ENCODE results near the gene TESK1. TPM values are rescaled to one million over a fixed set of nuclear protein-coding genes. Genes with fewer than 3 reads are reported as not detected.

TESK1 gene, protein sequence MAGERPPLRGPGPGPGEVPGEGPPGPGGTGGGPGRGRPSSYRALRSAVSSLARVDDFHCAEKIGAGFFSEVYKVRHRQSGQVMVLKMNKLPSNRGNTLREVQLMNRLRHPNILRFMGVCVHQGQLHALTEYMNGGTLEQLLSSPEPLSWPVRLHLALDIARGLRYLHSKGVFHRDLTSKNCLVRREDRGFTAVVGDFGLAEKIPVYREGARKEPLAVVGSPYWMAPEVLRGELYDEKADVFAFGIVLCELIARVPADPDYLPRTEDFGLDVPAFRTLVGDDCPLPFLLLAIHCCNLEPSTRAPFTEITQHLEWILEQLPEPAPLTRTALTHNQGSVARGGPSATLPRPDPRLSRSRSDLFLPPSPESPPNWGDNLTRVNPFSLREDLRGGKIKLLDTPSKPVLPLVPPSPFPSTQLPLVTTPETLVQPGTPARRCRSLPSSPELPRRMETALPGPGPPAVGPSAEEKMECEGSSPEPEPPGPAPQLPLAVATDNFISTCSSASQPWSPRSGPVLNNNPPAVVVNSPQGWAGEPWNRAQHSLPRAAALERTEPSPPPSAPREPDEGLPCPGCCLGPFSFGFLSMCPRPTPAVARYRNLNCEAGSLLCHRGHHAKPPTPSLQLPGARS
- 12.5 and 19.4 TPM in 2 replicates for total RNA-seq

DNA sequence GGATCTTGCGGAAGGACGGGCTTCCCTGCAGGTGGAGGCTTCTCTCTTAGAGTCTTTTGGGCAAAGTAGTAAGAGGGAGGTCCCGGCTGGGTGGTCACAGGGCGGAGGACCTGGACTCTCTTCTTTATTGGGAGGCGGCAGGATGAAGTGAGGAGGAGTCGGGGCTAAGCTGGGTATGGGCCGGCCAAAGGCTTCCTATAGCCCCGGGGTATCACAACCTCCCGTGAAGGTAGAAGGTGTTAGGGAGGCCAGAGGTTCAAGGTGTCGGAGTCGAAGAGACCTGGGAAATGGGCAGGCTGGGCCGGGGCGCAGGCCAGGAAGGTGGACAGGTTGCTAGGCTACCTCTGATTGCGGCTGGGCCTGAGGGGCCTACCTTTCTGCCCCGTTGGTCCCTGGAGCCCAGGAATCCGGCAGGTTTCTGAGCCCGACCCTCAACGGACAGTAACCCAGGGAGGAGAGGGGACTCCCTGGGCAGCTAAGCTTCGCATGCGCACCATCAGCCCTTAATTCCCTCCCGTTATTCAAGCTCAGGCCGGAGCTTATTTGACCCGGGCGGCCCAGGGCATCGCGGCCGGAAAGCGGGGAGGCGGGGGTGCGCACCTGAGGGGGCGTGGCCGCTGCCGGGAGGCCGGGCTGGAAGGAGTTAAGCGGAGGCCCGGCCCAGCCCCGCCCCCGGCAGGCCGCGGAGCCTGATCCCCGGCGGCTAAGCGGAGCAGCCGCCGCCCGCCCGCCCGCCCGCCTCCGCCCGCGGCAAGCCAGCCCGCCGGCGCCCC is at the start of gene TESK1:
Gene TESK1 (plus strand): TSS at position 685 of the 773 bp plus-strand sequence. CDS start 358 bp downstream, outside the sequence.
- DNase-seq (ENCODE audit: extremely low read depth, low read depth, low spot score): no peak

DNA sequence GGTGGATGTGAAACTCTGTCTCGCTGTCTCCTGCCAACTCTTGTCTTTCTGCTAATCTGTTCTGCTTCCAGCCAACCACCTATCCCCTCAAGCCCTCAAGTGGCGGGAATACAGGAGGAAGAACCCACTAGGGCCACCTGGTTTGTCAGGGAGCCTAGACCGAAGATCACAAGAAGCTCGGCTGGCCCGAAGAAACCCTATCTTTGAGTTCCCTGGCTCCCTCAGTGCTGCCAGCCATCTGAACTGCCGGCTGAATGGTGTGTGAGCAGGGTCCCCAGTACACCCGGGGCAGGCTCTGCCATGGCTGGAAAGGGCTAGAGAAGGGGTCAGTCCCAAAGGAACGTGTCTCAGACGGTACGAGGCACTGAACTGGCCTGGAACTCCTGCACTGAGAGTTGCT is 49.2 kb upstream of the TESK1 start:
- DNase-seq (ENCODE audit: extremely low read depth, low read depth, low spot score): no peak

DNA sequence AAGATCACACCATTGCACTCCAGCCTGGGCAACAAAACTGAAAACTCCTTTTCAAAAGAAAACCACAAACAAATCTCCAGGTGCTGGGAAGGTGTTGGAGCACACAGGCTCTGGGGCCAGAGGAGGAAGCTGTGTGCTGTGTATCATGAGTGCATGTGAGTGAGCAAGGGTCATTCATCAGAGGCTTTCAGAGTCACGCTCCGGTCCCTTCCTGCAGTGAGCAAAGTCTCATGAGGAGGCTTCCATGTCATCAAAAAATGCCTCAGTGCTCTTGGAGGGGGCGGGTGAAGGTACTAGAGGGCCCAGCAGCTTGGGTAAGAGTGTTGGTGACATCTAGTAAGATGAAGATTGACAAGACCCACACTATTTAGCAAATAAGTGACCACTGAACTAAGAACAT is 48.3 kb upstream of the TESK1 start:
- DNase-seq (ENCODE audit: extremely low read depth, low read depth, low spot score): no peak

DNA sequence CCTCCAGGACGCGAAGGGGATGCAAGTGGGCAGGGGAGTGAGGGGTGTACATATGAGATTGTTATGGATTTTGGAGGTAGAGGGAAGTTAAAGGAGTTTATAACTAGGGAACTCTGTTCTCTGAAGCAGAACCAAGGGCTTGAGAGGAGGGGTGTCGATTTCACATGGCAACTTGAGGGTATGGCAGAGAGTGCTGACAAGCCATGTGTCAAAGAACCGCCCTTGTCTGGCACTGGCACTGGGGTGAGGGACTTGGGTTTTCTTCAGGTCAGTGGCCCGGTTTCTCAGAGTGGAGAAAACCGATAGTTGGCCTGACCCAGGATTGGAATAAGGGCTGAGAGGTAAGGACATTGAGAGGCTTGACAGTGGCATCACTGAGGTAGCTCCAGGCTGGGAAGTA is 47.7 kb upstream of the TESK1 start:
- DNase-seq (ENCODE audit: extremely low read depth, low read depth, low spot score): no peak

DNA sequence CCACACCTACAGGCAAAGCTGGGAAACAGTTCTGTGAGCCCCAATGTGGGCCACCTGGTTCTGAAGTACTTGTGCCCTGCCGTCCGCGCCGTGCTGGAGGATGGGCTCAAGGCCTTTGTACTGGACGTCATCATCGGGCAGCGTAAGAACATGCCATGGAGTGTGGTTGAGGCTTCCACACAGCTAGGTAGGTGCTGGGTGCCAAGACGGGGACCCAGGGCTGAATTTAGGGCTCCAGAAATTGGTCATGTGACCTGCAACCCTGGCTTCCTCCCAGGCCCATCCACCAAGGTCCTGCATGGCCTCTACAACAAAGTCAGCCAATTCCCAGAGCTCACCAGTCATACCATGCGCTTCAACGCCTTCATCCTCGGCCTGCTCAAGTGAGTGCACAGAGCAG is 46.9 kb upstream of the TESK1 start:
- no peak for DNase-seq (ENCODE audit: extremely low read depth, low read depth, low spot score)

DNA sequence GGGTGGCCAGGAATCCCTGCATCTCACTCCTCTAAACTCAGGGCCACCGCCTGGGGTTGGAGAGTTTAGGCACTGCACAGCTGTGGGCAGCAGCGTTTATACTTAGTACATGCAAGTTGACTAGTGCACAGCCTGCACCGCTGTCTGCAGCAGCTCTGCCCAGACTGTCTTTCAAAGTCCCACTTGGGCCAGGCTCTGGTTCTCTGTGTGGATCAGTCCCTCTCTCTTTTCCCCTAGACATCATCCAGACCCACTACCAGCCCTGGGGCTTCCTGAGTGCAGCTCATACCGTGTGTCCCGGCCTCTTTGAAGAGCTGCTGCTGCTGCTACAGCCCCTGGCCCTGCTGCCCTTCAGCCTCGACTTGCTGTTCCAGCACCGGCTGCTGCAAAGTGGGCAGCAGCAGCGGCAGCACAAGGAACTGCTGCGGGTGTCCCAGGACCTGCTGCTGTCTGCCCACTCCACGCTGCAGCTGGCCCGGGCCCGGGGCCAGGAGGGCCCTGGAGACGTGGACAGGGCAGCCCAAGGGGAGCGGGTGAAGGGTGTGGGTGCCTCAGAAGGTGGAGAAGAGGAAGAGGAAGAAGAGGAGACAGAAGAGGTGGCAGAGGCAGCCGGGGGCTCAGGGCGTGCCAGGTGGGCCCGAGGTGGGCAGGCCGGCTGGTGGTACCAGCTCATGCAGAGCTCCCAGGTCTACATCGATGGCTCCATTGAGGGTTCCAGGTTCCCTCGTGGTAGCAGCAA is 45.1 kb upstream of the TESK1 start:
- no peak for DNase-seq (ENCODE audit: extremely low read depth, low read depth, low spot score)

DNA sequence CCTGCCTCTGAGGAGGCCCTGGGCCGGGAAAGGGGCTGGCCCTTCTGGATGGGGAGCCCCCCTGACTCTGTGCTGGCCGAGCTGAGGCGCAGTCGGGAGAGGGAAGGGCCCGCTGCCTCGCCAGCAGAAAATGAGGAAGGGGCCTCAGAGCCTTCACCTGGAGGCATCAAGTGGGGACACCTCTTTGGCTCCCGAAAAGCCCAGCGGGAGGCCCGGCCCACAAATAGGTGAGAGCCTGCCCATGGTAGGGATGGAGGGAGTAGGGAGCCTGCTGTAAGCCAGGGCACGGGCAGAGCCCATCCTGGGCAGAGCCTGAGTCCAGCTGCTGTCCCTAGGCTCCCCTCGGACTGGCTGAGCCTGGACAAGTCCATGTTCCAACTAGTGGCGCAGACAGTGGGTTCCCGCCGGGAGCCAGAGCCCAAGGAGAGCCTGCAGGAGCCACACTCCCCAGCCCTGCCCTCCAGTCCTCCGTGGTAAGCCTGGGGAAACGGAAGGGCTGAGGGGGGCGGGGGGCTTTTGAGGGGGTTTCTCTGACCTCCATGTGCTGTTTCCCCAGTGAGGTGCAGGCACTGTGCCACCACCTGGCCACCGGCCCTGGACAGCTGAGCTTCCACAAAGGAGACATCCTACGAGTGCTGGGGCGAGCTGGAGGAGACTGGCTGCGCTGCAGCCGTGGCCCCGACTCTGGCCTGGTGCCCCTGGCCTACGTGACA is 44.3 kb upstream of the TESK1 start:
- no peak for DNase-seq (ENCODE audit: extremely low read depth, low read depth, low spot score)

DNA sequence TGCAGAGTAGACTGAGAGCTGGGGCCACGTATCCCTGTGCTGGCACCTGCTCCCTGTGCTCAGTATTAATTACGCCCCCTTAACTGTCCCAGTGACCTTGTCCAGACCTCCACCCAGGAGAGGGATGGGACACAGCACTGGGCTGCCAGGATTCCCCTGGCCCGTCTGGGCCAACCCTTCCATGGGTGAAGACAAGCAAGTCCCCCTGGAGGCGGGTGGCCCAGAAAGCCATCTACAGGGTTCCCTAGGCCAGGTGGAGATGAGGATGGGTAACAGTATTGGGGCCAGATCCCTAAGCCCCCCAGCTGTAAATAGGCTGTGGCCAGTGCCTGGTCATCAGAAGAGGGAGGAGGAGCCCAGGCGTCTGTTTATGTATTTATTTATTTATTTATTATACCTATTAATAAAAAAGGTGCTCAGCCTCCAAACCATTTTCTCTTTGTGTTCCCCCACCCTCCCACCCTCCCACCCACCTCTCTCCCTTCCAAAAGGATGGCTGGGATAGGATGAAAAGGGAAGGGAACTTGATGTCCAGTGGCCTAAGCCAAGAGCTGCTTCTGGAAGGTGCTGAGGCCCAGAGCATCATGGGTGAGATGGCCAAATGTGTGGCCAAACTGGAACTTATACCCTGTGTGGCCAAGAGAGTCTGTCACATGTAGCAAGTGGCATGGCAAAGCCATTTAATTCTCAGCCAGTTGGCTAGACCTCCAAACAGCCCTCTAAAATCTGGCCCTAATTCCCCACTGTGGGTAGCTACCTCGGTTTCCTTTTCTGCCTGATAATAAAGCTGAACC is 43.4 kb upstream of the TESK1 start:
- DNase-seq (ENCODE audit: extremely low read depth, low read depth, low spot score): no peak

DNA sequence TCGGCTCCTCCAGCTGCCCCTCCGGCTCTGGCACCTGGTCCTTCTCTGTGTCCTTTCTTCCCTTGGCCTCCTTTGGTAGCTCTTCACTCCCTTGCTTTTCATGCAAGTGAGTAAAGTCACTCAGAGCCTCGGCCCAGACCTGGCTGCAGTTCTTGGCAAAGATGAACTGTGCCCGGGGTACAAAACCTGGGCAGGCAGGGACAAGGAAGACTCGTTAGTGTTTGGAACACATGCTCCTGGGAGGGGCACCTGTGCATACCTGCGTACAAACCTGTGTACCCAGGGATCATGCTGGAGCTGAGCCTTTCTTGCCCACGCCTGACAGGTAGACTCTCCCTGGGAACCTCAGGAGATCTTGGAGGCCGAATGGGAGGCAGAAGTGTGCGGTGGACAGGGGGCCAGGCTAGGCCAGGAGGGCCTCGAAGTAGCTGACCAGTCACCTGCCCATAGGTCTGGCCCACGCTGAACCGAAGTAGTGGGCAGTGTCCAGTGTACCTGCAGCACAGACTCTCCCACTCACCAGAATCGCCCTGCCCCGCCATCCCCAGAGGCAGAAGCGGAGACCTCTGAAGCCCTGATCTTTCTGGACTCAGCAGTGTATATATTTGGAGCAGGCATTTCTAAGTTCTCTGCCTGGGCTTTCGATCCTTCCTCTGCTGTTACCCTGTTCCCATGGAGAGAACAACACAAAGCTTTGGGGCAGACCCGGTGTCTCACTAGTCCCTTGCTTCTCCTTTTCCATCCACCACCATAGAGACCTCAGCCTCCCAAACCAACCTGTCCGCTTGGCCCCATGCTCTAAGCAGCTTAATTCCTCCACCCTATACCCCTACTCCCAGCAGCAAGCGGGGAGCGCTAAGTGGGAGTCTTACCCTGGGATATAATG is 41.9 kb upstream of the TESK1 start:
- no peak for DNase-seq (ENCODE audit: extremely low read depth, low read depth, low spot score)

DNA sequence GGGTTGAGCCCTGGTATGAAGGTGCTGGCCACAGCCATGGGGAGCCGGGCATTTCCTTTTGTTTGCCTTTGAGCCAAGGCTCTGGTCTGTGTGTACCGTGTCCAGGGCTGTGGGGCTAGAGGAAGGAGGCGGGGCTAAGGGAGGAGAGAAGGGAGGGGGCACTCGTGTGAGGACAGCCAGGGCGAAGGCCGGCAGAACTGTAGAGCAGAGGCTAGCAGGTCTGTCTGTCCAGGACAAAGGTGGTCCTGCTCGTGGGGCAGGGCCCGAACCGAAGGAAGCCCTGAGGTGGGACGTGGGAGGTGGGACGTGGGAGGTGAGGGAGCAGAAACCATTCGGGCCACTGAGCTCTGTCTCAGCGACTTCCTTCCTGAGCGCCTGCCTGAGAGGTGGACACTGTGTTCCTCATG is 41.3 kb upstream of the TESK1 start:
- DNase-seq (ENCODE audit: extremely low read depth, low read depth, low spot score): no peak

DNA sequence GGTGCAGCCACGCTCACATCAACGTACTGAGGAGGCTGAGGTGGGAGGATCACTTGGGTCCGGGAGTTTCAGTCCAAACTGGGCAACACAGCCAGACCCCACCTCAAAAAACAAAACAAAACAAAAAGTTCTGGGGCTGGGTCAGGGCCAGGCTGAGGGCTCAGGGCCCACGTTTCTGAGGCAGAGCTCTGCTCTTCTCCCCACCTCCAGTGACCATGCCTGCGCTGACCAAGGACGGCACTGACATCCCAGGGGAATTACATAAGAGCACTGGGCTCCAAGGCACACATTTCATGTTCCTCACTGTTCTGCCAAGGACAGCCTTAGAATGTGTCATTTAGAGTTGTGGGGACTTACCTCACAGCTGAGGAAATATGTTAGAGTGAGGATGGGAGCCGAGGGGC is 40.4 kb upstream of the TESK1 start:
- DNase-seq (ENCODE audit: extremely low read depth, low read depth, low spot score): no peak

DNA sequence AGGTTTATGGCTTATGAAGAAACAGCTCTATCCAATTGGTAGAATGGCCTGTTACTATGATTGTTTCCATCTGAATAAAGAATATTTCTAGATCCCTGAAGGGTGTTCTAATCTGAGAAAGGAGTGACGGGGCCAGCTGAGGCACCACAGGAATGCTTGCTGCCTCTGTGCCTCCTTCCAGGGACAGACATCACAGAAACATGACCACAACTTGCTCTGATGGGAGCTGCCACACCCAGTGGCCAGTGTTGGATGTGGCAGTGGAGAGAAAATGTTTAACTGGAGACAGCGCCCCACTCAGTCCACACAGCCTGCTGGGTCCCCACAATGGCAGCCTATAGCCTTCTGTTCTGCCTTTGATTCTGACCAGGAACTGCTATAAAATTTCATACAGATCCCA is 38.6 kb upstream of the TESK1 start:
- DNase-seq (ENCODE audit: extremely low read depth, low read depth, low spot score): no peak

DNA sequence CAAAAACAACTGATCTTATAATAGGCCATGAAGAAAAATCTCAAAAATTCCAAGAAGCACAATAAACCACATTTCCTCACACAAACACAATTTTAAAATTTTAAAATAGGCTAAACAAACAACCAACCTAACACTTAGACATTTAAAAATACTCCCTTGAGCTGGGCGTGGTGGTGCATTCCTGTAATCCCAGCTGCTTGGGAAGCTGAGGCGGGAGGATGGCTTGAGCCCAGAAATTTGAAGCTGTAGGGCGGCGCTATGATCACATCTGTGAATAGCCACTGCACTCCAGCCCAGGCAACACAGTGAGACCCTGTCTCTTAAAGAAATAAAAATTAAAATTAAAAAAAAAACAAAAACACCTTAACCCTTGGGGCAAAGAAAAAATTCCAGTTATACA is 36.9 kb upstream of the TESK1 start:
- no peak for DNase-seq (ENCODE audit: extremely low read depth, low read depth, low spot score)

DNA sequence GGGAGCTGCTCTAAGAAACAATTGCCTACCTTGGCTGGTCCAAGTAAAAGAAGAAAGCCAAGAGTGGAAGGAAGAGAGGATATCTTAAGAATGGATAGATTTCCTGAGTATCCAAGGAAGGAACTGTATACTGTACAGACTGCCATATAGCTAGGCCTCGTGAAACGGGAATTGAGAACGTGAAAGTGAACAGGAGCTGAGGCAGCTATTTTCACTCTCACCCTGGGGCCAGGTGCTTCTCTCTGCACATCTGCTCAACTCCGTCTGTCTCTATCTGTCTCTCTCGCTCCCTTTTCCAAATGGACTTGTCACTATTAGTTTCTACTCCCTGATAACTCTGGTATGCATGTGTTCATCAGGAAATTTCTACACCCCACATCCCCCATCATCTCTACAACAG is 35.9 kb upstream of the TESK1 start:
- no peak for DNase-seq (ENCODE audit: extremely low read depth, low read depth, low spot score)

DNA sequence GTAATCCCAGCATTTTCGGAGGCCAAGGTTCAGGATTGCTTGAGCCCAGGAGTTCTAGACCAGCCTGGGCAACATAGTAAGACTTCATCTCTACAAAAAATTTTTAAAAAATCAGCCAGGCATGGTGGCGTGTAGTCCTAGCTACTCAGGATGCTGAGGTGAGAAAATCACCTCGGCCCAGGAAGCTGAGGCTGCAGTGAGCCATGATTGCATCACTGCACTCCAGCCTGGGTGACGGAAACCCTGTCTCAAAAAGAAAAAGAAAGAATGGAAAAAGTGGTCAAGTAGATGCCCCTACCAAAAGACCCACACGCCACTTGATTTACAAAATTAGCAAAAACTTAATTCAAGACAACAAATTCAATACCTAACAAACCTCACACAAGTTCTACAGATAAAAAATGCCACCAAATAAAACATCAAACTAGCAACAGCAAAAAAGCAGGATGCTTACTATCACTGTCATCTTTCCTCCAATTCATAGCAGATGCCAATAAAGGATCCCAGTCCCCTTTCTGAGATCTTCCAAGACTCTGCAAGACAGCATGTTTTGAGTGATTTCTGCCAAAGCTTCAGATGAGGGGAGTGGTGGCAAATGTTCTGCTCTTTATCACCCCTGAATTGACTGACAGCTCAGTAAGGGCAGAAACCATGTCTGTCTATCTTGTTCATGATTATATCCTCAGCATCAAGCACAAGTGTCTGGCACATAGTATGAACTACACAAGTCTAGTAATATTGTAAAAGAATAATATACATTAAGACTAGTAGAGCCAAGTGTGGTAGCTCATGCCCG is 34.2 kb upstream of the TESK1 start:
- DNase-seq (ENCODE audit: extremely low read depth, low read depth, low spot score): no peak

DNA sequence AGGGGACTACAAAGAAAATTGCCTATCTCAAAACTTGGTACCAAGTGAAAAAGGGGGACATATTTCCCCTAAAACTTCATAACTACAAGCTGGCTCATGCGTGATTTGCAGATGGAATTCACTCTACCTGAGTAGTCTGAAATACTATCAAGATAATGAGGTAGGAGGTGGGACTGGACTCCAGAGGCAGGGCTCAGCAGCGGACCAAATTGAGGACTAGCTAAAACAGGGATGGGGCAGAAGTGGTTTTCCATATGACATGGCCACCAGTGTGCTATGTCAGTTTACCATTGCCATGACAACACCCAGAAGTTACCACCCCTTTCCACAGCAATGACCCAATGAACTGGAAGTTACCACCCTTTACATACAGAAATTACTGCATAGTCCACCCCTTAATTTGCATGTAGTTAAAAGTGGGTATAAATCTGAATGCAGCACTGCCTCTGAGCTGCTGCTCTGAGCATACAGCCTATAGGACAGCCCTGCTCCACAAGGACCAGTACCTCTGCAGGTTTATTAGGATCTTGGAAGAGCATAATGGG is 30.4 kb upstream of the TESK1 start:
- DNase-seq (ENCODE audit: extremely low read depth, low read depth, low spot score): no peak

DNA sequence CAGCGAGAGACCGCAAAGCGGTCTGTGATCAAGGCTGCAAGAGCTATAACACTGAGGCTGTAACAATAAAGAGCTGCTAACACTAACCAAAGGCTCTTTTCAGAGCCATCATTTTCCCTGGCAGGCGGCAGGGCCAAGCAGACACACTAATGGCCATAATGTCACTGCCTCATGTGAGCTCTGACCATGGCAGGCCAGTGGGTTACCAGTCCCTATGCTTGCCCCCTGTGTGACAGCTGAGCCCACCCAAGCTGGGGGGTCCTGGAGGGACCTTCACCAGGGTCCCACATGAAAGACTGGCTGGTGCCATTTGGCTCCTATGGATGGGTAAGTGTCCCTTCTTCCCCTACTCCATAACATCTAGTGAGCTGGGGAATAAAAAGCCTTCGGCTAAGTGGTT is 29.6 kb upstream of the TESK1 start:
- no peak for DNase-seq (ENCODE audit: extremely low read depth, low read depth, low spot score)

DNA sequence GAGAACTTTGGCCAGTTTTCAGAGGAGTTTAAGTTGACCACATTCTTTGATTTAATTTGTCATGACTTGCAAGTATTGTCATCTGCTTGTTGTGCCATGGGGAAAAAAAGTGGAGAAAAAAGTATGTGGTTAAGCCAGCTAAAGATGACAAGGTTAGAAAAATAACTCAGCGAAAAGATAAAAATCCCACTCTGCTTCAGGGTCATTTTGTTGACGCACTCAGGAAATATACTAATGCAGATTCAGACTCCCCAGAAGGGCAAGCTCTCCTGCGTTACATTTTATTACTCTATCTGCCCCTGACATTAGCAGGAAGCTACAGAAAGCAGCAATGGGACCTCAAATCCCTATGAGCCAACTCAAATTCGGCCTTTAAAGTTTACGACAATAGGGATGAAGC is 27.6 kb upstream of the TESK1 start:
- DNase-seq (ENCODE audit: extremely low read depth, low read depth, low spot score): no peak

Data from glomerular endothelial cell (primary cell).